Suprapubic skin (tissue), 4 donors: ENCODE data around the gene C1QTNF7. TPM values are rescaled to one million over a fixed set of nuclear protein-coding genes. Genes with fewer than 3 reads are reported as not detected.

Source experiments
- DNase-seq, 2 donors: peaks; one replicate each; pipeline ENCODE4 v3.0.0-alpha.2; 2019; ENCODE audit warnings: low spot score in 2 of 2
- H3K27ac ChIP-seq: fragments of 200-600 bp; sonication (generic); one replicate; pipeline ENCODE4 v1.5.1; 2019
- H3K27me3 ChIP-seq: fragments of 200-600 bp; sonication (generic); one replicate; pipeline ENCODE4 v1.5.1; 2019
- H3K36me3 ChIP-seq: fragments of 200-600 bp; sonication (generic); one replicate; pipeline ENCODE4 v1.5.1; 2019
- H3K4me1 ChIP-seq: fragments of 200-600 bp; sonication (generic); one replicate; pipeline ENCODE4 v1.5.1; 2019
- H3K4me3 ChIP-seq: fragments of 200-600 bp; sonication (generic); one replicate; pipeline ENCODE4 v1.5.1; 2019; ENCODE audit warnings: mild to moderate bottlenecking
- H3K9me3 ChIP-seq: fragments of 200-600 bp; sonication (generic); one replicate; pipeline ENCODE4 v1.5.1; 2019
- CTCF ChIP-seq, 2 donors: fragments of 200-600 bp in 1 of 2; fragments of 450-650 bp in 1 of 2; sonication (generic) in 1 of 2; IDR thresholded peaks; one replicate each; pipeline ENCODE4 v1.5.1; 2016 to 2019; ENCODE audit warnings: antibody characterized with exemption in 2 of 2, mild to moderate bottlenecking in 1 of 2, moderate library complexity in 1 of 2
- EP300 ChIP-seq: sonication (generic); formaldehyde crosslinking; IDR thresholded peaks from one replicate; pipeline ENCODE4 v1.6.1; 2017; ENCODE audit warnings: antibody characterized with exemption
- POLR2A ChIP-seq, 2 donors: fragments of 450-650 bp; IDR thresholded peaks; one replicate each; pipeline ENCODE4 v1.6.1; 2017; ENCODE audit warnings: antibody characterized with exemption in 2 of 2, mild to moderate bottlenecking in 2 of 2, moderate library complexity in 2 of 2
- POLR2AphosphoS5 ChIP-seq, 3 donors: sonication (generic); formaldehyde crosslinking; IDR thresholded peaks; one replicate each; pipeline ENCODE4 v1.6.1; 2017; ENCODE audit warnings: antibody characterized with exemption in 3 of 3
- WGBS: methylation state at CpG from one replicate; pipeline ENCODE4 v1.1.5; 2018; 5-methylcytosine and 5-hydroxymethylcytosine counted together
- total RNA-seq, 4 donors: library from RNA; depleted of rRNA; stranded (reverse); fragments of >200 nt; gene quantifications; one replicate each; pipeline ENCODE4 v1.1.0, GENCODE V29; 2016

Gene C1QTNF7
- total RNA-seq, 4 donors from 2014 or later = 0.80 to 6.5 (median 3.3) TPM

- H3K9me3 ChIP-seq = no peaks in the 10 kb centered on the region
- H3K4me1 ChIP-seq = peaks cover 22% of the 10 kb centered on the region
- no peak overlapping the region for H3K4me3 ChIP-seq
- H3K27me3 ChIP-seq = no peaks in the 10 kb centered on the region
- no peaks in the 10 kb centered on the region for H3K36me3 ChIP-seq
- 79% methylated on average over 2 of the region's 2 CpGs for WGBS
- H3K27ac ChIP-seq = no peak overlapping the region
- DNase-seq = no peak
- TF ChIP-seq CTCF (IDR thresholded peaks at IDR 0.05) = no peak
- TF ChIP-seq POLR2A (IDR thresholded peaks at IDR 0.05) = no peak
- TF ChIP-seq POLR2AphosphoS5 (IDR thresholded peaks at IDR 0.05) = no peak
- TF ChIP-seq EP300 = no peak
Measured at GRCh38 chr4:15425520-15425919, 2.3 kb upstream of the C1QTNF7 start.

- peak overlapping the region; percentile 49 for H3K27ac ChIP-seq
- no peak overlapping the region for H3K4me3 ChIP-seq
- WGBS = 33% methylated on average over 2 of the region's 2 CpGs
- peaks cover 22% of the 10 kb centered on the region for H3K4me1 ChIP-seq
- H3K9me3 ChIP-seq = no peaks in the 10 kb centered on the region
- TF ChIP-seq POLR2A (IDR thresholded peaks at IDR 0.05) (no peak), POLR2AphosphoS5 (IDR thresholded peaks at IDR 0.05) (no peak), CTCF (IDR thresholded peaks at IDR 0.05) (no peak), EP300 (no peak)
- no peak for DNase-seq
- H3K36me3 ChIP-seq = no peaks in the 10 kb centered on the region
- no peaks in the 10 kb centered on the region for H3K27me3 ChIP-seq
Measured at GRCh38 chr4:15427161-15427560, 672 bp upstream of the C1QTNF7 start.

- 32% methylated on average over 1 of the region's 1 CpG for WGBS
- no peak overlapping the region for H3K27ac ChIP-seq
- DNase-seq = peak in 1 of 2 donors; percentile 81
Measured at GRCh38 chr4:15428611-15429010, 778 bp downstream of the C1QTNF7 start.

GRCh38 chr4:15434091-15434490 is 6.3 kb downstream of the C1QTNF7 start:
- Histone ChIP-seq H3K27me3 (no peaks in the 10 kb centered on the region), H3K9me3 (no peaks in the 10 kb centered on the region), H3K4me3 (no peak overlapping the region), H3K27ac (no peak overlapping the region), H3K36me3 (no peaks in the 10 kb centered on the region), H3K4me1 (peaks cover 12% of the 10 kb centered on the region)
- WGBS = 77% methylated on average over 2 of the region's 2 CpGs
- TF ChIP-seq CTCF (IDR thresholded peaks at IDR 0.05) = no peak
- no peak for TF ChIP-seq EP300
- peak in 1 of 3 donors; percentile 26 for TF ChIP-seq POLR2AphosphoS5 (IDR thresholded peaks at IDR 0.05)
- DNase-seq = no peak

More at GRCh38 chr4:15428611-15429010, 778 bp downstream of the C1QTNF7 start:
- Histone ChIP-seq H3K36me3 (no peaks in the 10 kb centered on the region), H3K9me3 (no peaks in the 10 kb centered on the region), H3K27me3 (no peaks in the 10 kb centered on the region), H3K4me1 (peaks cover 22% of the 10 kb centered on the region), H3K4me3 (no peak overlapping the region)
- TF ChIP-seq EP300 = no peak
- TF ChIP-seq POLR2AphosphoS5 (IDR thresholded peaks at IDR 0.05) = peak in 1 of 3 donors; percentile 66

GRCh38 chr4:15434676-15435075 is 6.8 kb downstream of the C1QTNF7 start:
- TF ChIP-seq CTCF (IDR thresholded peaks at IDR 0.05) = no peak
- no peak for TF ChIP-seq EP300
- no peak for TF ChIP-seq POLR2A (IDR thresholded peaks at IDR 0.05)
- TF ChIP-seq POLR2AphosphoS5 (IDR thresholded peaks at IDR 0.05) = no peak
- Histone ChIP-seq H3K4me3 (no peak overlapping the region), H3K36me3 (no peaks in the 10 kb centered on the region), H3K9me3 (no peaks in the 10 kb centered on the region), H3K27me3 (no peaks in the 10 kb centered on the region), H3K4me1 (peaks cover 10% of the 10 kb centered on the region), H3K27ac (no peak overlapping the region)
- WGBS = 85% methylated on average over 2 of the region's 2 CpGs
- DNase-seq = no peak

- no peak for DNase-seq
- Histone ChIP-seq H3K9me3 (no peaks in the 10 kb centered on the region), H3K4me1 (peaks cover 10% of the 10 kb centered on the region), H3K4me3 (no peak overlapping the region), H3K36me3 (no peaks in the 10 kb centered on the region), H3K27me3 (no peaks in the 10 kb centered on the region), H3K27ac (no peak overlapping the region)
- WGBS = 11% methylated on average over 2 of the region's 2 CpGs
- TF ChIP-seq POLR2A (IDR thresholded peaks at IDR 0.05) (no peak), EP300 (no peak), CTCF (IDR thresholded peaks at IDR 0.05) (no peak), POLR2AphosphoS5 (IDR thresholded peaks at IDR 0.05) (no peak)
Measured at GRCh38 chr4:15436513-15436912, 8.7 kb downstream of the C1QTNF7 start.
